ENCODE data around the gene CCDC146.

DNA sequence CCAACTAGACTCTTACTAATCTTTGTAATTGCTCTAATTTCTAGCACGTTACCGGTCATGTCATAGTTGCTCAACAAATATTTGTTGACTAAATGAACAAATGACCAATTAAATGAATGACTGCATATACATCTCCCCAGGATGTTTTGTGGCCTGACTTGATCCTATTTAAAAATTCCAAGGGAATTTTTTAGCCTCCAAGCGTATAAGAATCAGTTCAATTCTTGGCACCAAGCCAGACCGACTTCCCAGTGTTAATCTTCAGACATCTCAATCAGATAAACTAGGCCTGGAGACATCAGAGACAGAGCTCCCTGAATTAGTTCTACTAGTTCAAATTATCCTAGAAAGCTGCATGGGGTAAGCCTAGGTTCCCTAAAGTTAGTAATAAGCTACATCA lies 197.7 kb downstream of the CCDC146 start:
- no peak for TF ChIP-seq CTCF (IDR thresholded peaks at IDR 0.05; ENCODE audit: low read depth, low read length)
- no peak for TF ChIP-seq EZH2phosphoT487 (IDR thresholded peaks at IDR 0.05; ENCODE audit: low read depth)

Measured in OCI-LY3 (cell line).